HepG2 (cell line): ENCODE data around the gene TICAM2. TPM values are rescaled to one million over a fixed set of nuclear protein-coding genes. Genes with fewer than 3 reads are reported as not detected.

Experiments
- KLF15 ChIP-seq: sonication (generic); formaldehyde crosslinking; IDR thresholded peaks from 2 replicates; pipeline ENCODE4 v1.8.1; 2023; ENCODE audit warnings: borderline replicate concordance, mild to moderate bottlenecking, inconsistent platforms, missing genetic modification reagents, mixed read lengths
- SALL2 ChIP-seq: sonication (generic); formaldehyde crosslinking; IDR thresholded peaks from 2 replicates; pipeline ENCODE4 v1.8.1; 2023; ENCODE audit warnings: mild to moderate bottlenecking, missing genetic modification reagents, inconsistent platforms
- SMAD3 ChIP-seq: sonication (generic); formaldehyde crosslinking; IDR thresholded peaks from 2 replicates; pipeline ENCODE4 v1.4.0; 2020; ENCODE audit warnings: missing genetic modification reagents
- SRY ChIP-seq: sonication (generic); formaldehyde crosslinking; IDR thresholded peaks from 2 replicates; pipeline ENCODE4 v1.8.0; 2022; ENCODE audit warnings: mild to moderate bottlenecking, missing genetic modification reagents
- ZBTB7B ChIP-seq: sonication (generic); formaldehyde crosslinking; IDR thresholded peaks from 2 replicates; pipeline ENCODE4 v1.4.0; 2020; ENCODE audit warnings: missing genetic modification reagents
- ZMYM4 ChIP-seq: sonication (generic); formaldehyde crosslinking; IDR thresholded peaks from 2 replicates; pipeline ENCODE4 v1.8.1; 2023; ENCODE audit warnings: mild to moderate bottlenecking, missing genetic modification reagents
- ZNF12 ChIP-seq: sonication (generic); formaldehyde crosslinking; IDR thresholded peaks from 2 replicates; pipeline ENCODE4 v1.5.0; 2020; ENCODE audit warnings: missing genetic modification reagents
- ZNF30 ChIP-seq: sonication (generic); formaldehyde crosslinking; IDR thresholded peaks from 2 replicates; pipeline ENCODE4 v1.5.0; 2020; ENCODE audit warnings: mild to moderate bottlenecking, missing genetic modification reagents
- ZNF589 ChIP-seq: sonication (generic); formaldehyde crosslinking; conservative IDR thresholded peaks from 2 replicates; pipeline ENCODE4 v1.8.0; 2022; ENCODE audit warnings: mild to moderate bottlenecking, moderate library complexity, missing genetic modification reagents
- ZNF652 ChIP-seq: IDR thresholded peaks from 2 replicates; pipeline ENCODE4 v1.6.1; 2016; ENCODE audit warnings: low read depth, borderline replicate concordance
- polyA plus RNA-seq, 8 experiments: library from polyadenylated mRNA; depleted of rRNA in 3 of 8; stranded (reverse) in 7 of 8; unstranded in 1 of 8; fragments of >200 nt; fragmentation: Illumina TruSeq in 4 of 8; extraction: Trizol in 4 of 8; gene quantifications; 2 replicates each; pipeline versions ENCODE4 v1.2.1 to v1.2.3, GENCODE V29; 2011 to 2016; ENCODE audit warnings: low read depth in 4 of 8, missing spikeins in 1 of 8, mixed read lengths in 1 of 8; ENCODE audit not compliant: insufficient read depth in 1 of 8
- total RNA-seq, 5 experiments: library from RNA; depleted of rRNA; stranded (reverse); fragments of >200 nt; fragmentation: Illumina TruSeq; extraction: Trizol; gene quantifications; 2 replicates each; pipeline ENCODE4 v1.2.3, GENCODE V29; 2016; ENCODE audit warnings: low read depth in 1 of 5
- TF ChIP-seq, protein P1 (sequence below): sonication (generic); formaldehyde crosslinking; IDR thresholded peaks from 2 replicates; pipeline ENCODE4 v1.4.0; 2020; ENCODE audit warnings: missing genetic modification reagents
- TF ChIP-seq, protein P2 (sequence below): sonication (generic); formaldehyde crosslinking; IDR thresholded peaks from 2 replicates; pipeline ENCODE4 v1.4.0; 2020; ENCODE audit warnings: low read depth, mild to moderate bottlenecking, missing genetic modification reagents
- TF ChIP-seq, protein P3 (sequence below): sonication (generic); formaldehyde crosslinking; IDR thresholded peaks from 2 replicates; pipeline ENCODE4 v1.4.0; 2020; ENCODE audit warnings: missing genetic modification reagents, borderline replicate concordance
- TF ChIP-seq, protein P4 (sequence below): sonication (generic); formaldehyde crosslinking; IDR thresholded peaks from 2 replicates; pipeline ENCODE4 v1.5.1; 2020; ENCODE audit warnings: mild to moderate bottlenecking, missing genetic modification reagents, moderate library complexity

The TICAM2 gene
- total and polyA plus RNA-seq, 2 of the 13 experiments (the other 11 are each of a cell fraction or from before 2014, with no cell fraction given), result 0.04 TPM; not detected in 1

DNA sequence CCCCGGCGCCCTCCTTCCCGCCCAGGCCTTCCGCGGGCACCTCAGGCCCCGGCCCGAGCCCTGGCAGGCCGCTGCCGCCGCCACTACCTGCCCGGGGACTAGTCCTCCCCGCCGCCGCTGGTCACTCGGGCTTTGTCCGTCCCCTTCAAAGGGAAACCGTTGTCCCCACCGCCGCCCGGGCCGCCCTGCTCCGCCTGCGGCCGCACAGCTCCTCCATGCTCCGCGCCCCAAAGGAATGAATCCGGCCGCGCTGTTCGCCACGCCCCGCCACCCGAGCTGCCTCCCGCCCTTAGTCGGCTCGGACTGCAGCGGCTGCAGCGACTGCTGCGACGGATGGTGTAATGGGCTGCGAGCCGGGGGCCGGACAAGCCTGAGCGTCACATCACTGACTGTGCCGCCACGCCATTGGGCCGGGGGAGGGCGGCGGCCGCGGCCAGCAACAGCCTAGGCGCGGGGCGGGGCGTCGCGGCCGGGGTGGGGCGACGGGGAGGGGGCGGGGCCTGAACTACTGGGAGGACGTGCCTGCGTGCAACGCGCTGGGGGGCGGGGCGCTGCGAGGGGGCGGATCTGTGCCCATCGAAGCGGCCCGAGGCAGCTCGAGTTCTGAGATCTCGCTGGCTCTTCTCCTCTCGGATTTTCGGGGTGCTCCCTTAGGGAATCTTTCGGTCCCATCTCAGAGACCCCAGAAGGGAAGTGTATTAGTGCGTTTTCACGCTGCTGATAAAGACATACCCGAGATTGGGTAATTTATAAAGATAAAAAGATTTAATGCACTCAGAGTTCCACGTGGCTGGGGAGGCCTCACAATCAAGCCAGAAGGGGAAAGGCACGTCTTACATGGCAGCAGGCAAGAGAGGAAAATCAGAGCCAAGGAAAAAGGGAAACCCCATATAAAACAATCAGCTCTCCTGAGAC is 57.6 kb downstream of the TICAM2 start, which contains the start of gene FEM1C (continued):
- peak; percentile 66 for TF ChIP-seq ZNF652 (CRISPR knock-in tag)
- no peak for TF ChIP-seq ZNF30 (CRISPR knock-in tag)
- peak; percentile 100 for TF ChIP-seq ZNF12
- peak; percentile 93 for TF ChIP-seq ZMYM4 (CRISPR knock-in tag)
- TF ChIP-seq, protein P1, sequence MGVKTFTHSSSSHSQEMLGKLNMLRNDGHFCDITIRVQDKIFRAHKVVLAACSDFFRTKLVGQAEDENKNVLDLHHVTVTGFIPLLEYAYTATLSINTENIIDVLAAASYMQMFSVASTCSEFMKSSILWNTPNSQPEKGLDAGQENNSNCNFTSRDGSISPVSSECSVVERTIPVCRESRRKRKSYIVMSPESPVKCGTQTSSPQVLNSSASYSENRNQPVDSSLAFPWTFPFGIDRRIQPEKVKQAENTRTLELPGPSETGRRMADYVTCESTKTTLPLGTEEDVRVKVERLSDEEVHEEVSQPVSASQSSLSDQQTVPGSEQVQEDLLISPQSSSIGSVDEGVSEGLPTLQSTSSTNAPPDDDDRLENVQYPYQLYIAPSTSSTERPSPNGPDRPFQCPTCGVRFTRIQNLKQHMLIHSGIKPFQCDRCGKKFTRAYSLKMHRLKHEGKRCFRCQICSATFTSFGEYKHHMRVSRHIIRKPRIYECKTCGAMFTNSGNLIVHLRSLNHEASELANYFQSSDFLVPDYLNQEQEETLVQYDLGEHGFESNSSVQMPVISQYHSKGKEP (CRISPR knock-in tag), result no peak
- TF ChIP-seq, protein P2, sequence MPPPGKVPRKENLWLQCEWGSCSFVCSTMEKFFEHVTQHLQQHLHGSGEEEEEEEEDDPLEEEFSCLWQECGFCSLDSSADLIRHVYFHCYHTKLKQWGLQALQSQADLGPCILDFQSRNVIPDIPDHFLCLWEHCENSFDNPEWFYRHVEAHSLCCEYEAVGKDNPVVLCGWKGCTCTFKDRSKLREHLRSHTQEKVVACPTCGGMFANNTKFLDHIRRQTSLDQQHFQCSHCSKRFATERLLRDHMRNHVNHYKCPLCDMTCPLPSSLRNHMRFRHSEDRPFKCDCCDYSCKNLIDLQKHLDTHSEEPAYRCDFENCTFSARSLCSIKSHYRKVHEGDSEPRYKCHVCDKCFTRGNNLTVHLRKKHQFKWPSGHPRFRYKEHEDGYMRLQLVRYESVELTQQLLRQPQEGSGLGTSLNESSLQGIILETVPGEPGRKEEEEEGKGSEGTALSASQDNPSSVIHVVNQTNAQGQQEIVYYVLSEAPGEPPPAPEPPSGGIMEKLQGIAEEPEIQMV (CRISPR knock-in tag), result peak; percentile 58; the same call in 1 of the 2 replicates
- TF ChIP-seq SRY (CRISPR knock-in tag), result peak; percentile 92
- TF ChIP-seq, protein P3, sequence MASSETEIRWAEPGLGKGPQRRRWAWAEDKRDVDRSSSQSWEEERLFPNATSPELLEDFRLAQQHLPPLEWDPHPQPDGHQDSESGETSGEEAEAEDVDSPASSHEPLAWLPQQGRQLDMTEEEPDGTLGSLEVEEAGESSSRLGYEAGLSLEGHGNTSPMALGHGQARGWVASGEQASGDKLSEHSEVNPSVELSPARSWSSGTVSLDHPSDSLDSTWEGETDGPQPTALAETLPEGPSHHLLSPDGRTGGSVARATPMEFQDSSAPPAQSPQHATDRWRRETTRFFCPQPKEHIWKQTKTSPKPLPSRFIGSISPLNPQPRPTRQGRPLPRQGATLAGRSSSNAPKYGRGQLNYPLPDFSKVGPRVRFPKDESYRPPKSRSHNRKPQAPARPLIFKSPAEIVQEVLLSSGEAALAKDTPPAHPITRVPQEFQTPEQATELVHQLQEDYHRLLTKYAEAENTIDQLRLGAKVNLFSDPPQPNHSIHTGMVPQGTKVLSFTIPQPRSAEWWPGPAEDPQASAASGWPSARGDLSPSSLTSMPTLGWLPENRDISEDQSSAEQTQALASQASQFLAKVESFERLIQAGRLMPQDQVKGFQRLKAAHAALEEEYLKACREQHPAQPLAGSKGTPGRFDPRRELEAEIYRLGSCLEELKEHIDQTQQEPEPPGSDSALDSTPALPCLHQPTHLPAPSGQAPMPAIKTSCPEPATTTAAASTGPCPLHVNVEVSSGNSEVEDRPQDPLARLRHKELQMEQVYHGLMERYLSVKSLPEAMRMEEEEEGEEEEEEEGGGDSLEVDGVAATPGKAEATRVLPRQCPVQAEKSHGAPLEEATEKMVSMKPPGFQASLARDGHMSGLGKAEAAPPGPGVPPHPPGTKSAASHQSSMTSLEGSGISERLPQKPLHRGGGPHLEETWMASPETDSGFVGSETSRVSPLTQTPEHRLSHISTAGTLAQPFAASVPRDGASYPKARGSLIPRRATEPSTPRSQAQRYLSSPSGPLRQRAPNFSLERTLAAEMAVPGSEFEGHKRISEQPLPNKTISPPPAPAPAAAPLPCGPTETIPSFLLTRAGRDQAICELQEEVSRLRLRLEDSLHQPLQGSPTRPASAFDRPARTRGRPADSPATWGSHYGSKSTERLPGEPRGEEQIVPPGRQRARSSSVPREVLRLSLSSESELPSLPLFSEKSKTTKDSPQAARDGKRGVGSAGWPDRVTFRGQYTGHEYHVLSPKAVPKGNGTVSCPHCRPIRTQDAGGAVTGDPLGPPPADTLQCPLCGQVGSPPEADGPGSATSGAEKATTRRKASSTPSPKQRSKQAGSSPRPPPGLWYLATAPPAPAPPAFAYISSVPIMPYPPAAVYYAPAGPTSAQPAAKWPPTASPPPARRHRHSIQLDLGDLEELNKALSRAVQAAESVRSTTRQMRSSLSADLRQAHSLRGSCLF, result no peak
- TF ChIP-seq SALL2 (CRISPR knock-in tag), result no peak; the same call in 1 of the 2 replicates
- TF ChIP-seq ZNF589 (CRISPR knock-in tag), result peak; percentile 89
- no peak for TF ChIP-seq KLF15 (CRISPR knock-in tag)
- no peak for TF ChIP-seq SMAD3
- TF ChIP-seq, protein P4, sequence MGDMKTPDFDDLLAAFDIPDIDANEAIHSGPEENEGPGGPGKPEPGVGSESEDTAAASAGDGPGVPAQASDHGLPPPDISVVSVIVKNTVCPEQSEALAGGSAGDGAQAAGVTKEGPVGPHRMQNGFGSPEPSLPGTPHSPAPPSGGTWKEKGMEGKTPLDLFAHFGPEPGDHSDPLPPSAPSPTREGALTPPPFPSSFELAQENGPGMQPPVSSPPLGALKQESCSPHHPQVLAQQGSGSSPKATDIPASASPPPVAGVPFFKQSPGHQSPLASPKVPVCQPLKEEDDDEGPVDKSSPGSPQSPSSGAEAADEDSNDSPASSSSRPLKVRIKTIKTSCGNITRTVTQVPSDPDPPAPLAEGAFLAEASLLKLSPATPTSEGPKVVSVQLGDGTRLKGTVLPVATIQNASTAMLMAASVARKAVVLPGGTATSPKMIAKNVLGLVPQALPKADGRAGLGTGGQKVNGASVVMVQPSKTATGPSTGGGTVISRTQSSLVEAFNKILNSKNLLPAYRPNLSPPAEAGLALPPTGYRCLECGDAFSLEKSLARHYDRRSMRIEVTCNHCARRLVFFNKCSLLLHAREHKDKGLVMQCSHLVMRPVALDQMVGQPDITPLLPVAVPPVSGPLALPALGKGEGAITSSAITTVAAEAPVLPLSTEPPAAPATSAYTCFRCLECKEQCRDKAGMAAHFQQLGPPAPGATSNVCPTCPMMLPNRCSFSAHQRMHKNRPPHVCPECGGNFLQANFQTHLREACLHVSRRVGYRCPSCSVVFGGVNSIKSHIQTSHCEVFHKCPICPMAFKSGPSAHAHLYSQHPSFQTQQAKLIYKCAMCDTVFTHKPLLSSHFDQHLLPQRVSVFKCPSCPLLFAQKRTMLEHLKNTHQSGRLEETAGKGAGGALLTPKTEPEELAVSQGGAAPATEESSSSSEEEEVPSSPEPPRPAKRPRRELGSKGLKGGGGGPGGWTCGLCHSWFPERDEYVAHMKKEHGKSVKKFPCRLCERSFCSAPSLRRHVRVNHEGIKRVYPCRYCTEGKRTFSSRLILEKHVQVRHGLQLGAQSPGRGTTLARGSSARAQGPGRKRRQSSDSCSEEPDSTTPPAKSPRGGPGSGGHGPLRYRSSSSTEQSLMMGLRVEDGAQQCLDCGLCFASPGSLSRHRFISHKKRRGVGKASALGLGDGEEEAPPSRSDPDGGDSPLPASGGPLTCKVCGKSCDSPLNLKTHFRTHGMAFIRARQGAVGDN (CRISPR knock-in tag), result peak; percentile 92
- no peak for TF ChIP-seq ZBTB7B (CRISPR knock-in tag)
